NCI-H1105 (cell line): Measurements from ENCODE around the gene PXYLP1.

Experiments used
- DNase-seq: peaks from one replicate; lab custom pipeline; 2025; lab: John Stamatoyannopoulos, UW

The PXYLP1 gene

DNA sequence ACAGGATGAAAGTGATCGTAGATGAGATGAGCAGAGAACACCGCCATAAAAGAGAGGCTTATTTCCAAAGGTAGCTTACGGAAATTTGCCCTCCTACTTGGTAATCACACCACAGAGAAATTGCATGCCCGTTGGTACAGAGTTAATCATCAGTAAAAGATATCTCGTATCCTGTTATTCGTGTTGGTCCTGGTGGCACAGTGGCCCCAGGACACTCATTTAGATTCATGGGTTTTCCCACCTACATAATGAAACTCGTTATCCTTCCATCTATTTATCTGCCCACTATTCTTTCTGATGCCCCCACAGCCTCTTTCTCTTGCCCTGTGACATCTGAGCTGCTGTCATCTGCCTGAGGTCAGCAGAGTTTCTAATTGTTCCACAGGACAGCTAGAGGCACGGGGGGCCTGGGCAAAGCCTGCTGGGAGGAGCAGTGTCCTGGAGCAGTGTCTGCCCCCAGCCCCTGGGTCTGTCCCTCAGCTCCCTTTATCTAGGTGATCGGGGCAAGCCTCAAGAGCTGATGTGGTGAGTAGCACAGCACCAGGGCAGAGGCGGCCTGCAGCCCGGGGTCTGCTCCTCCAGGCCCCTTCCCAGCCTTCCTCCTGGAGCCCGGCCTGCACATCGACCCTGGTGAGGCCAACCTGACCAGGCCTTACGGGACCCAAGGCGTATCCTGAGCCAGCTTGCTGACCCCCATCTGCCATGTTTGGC is 42.2 kb downstream of the PXYLP1 start:
- no peak for DNase-seq

DNA sequence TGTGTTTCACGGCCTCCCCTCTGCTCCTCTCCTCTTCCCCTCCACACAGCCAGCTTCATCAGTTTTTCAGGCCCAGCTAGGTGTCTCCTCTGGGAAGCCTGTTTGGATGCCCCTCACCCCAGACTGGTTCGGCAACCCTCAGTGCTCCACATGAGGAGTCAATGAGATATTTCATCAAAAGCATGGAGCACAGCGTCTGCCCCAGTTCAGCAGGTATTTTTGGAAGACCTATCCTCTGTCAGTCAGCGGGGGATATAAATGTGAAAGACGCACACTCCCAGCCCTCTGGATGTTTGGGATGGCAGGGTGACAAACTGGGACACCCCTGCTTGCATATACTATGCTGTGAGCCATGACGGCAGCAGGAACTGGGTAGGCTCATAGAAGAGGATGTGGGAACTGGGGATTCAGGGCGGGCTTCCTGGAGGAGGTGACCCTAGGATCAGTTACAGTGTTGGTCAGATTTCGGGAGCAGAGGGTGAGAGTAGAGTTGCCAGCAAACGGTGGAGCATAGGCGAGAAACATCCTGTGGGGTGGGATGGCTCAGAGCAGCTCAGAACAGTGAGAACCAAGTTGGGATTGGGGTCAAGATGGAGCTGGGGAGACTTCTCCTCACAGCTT is 42.9 kb downstream of the PXYLP1 start:
- no peak for DNase-seq

DNA sequence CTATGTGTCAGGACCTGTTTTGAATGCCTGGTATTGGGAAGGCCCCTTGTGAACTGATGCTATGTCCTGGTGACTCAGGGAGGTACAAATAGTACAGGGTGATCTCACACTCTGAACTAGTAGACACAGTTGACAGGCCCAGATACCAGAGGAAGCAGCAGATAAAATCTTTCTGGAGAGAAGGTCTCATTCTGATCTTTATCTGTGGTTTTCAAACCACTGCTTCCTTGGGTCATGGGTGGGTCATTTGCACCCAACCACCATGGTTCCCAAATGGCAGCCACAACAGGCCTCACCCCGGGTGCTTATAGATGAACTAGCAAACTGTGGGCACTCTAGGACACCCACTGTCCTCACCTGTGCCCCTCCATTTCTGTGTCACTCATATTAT is 43.4 kb downstream of the PXYLP1 start:
- no peak for DNase-seq

DNA sequence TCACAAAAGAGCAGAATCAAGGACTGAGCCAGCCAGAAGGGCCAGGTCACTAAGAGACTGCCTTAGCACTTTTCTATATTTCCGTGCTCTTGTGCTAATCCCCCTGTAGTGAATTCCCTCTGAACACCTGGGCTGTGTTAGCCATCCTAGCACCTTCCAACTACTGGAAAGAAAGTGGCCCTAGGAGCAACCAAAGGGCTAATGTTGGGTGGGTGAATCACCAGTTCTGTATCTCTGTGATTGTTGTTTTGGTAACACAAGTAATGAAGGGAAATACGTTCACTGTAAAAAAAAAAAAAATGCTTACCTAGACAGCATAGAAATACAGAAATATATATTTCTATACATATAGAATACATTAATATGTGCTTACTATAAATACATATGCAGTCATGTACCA is 43.9 kb downstream of the PXYLP1 start:
- no peak for DNase-seq

DNA sequence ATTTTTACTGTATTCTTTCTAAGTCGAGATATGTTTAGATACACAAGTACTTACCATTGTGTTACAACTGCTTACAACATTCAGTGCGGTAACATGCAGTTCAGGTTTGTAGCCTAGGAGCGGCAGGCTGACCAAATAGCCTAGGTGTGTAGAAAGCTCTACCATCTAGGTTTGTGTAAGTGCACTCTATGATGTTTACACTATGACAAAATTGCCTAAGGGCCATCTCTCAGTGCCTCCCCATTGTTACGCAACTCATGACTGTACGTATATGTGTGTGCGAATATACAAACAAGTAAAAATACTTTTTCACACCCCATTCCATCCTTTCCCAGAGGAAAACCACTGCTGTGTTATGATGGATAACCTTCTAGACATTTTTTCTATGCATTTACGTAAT is 44.3 kb downstream of the PXYLP1 start:
- DNase-seq, result no peak

DNA sequence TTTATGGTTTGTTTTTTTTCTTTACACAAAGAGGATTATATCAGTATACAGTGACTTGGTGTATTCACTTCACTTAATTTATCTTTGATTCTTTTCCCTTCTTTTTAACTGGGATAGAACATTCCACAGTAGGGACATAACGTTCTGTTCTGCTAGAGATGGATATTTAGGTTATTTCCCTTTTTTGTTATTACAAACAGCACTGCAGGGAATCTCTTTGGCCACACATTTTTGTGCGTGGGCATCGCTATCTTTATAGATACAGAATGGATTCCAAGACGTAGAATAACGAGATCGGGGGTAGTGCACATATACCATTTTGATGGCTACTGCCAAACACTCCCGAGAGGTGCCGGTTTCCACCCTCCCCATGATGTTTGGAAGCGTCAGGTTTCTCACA is 44.8 kb downstream of the PXYLP1 start:
- no peak for DNase-seq

DNA sequence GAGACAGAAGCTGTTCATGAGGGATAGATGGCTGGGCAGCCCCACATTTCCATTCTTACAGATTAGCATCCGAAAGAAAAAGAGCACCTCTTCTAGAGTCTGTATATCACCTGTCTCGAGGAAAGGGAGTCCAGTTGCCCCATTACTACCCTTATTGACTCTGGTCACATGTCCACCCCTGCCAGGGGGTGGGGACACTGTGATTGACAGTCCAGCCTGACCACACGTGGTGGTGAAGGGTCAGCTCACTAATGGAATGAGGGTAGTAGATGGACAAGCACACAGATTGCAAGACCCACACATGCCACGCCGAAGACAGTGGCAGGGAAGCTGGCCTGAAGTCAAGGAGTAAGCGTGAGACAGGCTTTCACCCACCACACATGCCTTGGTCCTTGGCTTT is 45.8 kb downstream of the PXYLP1 start:
- no peak for DNase-seq

DNA sequence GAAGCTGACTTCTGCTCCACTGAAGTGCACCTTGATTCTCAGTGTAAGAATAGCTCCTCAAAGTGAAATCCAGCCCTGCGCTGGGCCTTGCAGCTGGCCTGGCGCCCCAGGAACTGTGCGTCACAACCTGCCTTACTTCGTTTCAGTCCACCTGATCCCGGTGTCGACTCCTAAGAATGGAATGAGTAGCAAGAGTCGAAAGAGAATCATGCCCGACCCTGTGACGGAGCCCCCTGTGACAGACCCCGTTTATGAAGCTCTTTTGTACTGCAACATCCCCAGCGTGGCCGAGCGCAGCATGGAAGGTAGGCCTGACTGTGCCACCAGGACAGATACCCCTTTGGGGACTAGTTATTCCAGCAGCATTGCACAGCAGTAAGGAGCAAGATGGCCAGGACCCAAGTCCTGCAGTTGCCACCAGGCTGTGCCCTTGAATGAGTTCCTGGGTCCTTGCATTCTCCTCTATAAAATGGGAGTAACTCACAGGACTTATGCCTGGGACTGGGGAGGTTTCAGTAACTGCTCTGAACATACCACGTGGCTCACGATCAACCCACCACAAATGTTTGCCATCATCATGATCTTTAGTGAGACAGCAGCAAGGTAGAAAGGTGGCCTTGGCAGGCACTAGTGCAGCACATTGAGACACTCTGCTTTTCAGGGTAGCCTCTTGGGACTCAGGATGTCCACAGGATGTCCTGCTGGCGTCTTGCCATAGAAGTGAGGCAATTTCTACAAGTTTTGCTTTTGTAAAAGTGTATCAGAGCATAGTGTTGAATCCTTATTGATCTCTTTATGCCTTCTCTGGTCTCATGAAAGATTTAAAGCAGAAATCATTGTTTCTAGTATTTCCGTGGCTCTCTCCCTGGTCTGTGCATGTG is 46.8 kb downstream of the PXYLP1 start:
- no peak for DNase-seq

DNA sequence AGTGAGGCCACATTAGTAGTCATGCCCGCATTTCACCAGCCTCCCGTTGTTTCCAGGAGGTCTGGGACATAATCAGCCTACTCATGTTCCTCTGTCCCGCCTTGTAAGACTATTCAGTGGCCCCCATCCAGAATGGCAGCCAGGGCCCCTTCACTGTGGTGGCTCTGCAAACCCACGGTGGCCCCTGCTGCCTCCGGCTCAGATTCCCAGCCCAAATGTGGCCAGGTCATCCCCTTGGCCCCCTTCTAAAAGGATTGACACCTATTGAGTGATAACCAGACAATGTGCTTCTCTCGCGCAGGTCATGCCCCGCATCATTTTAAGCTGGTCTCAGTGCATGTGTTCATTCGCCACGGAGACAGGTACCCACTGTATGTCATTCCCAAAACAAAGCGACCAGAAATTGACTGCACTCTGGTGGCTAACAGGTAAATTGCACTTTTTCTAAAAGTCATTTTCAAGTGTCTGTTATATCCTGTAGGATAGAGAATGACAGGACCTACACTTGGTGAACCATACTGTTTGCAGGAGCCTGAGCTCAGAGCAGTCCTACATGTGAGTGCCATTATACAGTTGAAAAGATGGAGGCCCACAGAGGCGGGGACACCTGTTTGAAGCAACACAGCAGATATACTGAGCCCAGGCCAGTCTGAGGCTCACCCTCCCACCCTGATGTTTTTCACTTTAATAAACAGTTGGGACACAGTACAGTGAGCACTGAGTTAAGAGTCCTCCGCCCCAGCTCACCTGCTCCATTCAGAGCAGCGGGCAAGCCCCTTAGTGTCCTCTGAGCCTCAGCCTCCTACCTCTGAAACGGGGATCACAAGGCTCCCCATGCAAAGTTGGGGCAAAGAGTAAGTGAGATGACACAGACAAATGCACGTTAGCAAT is 47.7 kb downstream of the PXYLP1 start:
- DNase-seq, result peak; percentile 49

DNA sequence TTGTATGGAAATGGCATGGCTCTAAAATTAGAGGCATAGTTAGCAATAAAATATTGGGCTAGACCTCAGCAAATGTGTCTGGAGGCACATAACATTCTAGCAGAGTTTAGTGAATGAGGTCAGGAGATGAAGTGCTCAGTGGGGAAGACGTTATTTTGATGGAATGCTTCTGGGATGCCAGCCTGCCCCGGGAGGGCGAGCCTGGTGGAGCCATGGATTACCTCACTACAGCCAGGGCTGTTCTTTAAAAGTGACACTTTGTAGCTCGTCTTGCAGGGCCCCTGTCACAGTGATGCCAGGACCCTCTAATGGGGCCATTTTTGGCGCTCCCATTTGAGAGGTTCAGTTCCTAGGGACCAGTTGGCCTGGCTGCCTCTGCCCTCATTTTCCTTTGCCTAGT is 48.5 kb downstream of the PXYLP1 start:
- no peak for DNase-seq

DNA sequence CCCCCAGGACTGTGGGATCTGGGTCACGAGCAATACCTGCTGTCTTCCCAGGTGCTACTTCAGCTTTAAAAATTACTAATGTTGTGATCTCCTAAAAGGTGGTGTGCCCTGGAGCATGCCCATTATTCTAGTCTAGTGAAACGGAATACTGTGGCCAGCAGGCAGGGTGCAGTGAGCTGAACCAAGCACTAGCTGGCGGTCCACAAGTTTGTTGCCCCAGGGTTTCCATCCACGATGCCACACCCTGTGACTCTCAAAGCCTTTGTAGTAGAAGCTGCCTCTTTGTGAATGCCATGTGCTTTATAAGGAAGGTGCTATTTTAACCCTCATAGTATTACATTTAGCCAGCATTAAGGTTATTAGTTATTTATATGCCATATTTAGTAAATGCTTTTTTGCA is 49.1 kb downstream of the PXYLP1 start:
- no peak for DNase-seq

DNA sequence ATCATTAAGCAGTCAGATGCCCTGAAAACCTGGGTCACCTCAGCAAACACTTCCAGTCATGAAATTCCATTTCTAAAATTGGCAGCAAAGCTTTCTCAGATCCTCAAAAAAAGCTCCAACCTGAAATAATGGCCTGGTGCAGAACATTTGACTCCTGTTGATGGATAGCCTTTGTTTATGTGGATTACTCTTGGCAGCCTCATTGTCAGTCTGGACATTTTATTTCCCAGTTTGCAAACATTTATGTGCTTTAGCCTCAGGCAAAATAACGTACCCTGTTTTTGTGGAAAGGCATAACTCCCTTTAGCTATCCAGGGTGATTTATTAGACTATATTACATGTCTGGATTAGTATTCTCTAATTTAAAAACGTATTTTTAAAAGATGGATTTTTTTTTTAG is 53.9 kb downstream of the PXYLP1 start:
- DNase-seq, result peak; percentile 18

DNA sequence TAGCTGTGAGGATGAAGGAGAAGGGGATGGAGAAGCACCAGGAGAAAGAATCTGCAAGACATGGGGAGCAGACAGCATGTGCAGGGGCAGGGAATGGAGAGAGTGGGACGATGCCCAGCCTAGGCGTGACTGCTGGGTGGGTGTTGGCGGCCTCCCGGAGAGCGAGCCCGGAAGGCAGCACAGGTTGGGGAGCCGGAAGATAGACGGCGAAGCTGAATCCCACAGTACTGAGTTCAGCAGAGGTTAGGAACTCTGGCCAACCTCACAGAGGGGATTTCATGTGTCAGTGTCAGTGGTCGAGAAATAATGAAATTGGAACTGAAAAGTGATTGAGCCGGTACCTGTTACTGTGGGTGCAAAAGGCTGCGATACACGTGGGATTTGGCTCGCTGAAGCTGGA is 55.2 kb downstream of the PXYLP1 start:
- DNase-seq, result no peak

DNA sequence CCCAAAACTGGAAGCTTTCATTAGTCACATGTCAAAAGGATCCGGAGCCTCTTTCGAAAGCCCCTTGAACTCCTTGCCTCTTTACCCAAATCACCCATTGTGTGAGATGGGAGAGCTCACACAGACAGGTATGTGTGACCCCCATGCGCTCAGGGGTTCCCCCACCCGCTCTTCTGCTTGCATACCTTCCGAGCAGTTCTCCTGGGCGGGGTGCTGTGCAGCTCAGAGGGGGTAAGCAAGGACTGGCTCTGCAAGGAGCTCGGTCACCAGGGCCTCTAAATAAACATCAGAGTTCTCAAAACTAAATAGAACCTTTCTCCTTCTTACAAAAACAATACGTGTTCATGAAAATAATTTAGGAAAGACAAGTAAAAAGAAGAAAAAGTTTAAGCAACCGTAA is 55.7 kb downstream of the PXYLP1 start:
- DNase-seq, result no peak

DNA sequence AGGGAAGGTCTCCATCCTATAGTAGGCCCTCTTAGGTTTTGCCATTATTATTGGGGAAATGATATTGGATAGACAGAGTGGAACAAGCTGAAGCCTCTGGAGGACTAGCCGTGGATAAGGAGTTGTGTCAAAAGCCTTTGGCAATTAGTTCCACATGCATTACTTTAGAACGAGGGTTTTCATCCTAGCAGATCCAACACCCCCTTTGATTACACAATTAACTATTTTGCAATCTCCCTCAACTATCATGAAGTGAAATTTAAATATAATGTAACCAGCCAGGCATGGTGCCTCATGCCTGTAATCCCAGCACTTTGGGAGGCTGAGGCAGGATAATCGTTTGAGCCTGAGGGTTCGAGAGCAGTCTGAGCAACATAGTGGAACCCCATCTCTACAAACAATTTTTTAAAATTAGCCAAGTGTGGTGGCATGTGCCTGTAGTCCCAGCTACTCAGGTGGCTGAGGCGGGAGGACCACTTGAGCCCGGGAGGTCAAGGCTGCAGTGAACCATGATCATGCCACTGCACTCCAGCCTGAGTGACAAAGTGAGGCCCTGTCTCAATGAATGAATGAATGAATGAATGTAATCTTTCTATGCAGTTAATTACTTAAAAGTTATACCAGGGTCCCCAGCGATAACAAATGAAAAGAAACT is 56.8 kb downstream of the PXYLP1 start:
- no peak for DNase-seq

DNA sequence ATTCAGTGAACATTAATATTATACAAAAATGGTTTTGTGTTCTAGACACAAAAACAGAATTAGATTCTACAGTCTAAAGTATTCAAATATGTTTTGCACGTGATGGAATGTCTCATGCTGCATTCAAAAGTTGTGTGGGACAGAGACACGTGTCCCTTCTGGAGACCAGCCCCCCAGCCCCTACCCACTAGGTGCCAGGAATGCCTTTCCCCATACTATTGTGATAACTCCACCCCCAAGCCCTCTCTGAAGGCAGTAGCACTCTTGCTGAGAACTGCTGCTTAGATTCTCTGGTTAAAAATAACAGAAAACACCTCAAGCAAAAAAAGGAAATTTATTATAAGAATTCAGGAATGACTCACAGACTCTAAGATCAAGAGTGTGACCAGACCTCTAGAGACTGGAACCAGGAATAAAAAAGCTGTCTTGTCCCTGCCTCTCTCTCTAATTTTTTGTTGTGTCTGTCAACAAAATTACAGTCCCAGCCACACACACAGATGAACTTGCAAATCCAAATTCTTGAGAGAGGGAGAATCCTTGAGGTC is 57.7 kb downstream of the PXYLP1 start:
- DNase-seq, result no peak

DNA sequence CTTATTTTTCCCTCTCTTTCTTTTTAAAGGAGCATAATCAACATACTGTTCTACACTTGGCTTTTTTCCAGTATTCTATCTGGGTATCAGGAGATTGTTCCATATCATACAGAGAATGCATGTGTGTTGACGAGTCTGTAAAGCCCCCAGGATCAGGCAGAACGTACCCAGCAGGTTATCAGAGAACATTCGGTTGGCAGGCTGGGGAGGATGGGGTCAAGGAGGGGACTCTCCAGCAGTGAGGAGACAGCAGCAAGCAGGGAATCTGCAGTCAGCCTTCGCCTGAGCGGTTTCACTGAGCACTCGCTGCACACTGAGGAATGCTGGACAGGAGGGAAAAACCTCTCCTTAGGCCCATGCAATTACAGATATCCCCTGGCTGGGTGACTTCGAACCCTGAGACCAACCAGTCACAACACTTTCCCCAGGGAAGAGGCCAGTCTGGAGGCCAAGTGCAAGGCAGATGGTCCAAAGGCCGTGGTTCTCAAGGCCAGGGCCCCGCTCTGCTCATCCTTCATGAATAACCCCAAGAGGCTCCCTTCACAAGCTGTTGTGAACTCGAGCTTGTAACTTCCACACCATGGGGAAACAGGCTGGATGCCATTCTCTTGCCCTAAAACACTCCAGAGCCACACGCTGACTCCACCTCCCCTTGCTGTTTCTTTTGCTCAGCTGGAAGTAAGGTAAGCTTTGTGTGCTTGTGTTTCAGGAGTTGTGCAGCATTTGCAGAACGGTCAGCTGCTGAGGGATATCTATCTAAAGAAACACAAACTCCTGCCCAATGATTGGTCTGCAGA is 60.1 kb downstream of the PXYLP1 start:
- DNase-seq, result no peak

DNA sequence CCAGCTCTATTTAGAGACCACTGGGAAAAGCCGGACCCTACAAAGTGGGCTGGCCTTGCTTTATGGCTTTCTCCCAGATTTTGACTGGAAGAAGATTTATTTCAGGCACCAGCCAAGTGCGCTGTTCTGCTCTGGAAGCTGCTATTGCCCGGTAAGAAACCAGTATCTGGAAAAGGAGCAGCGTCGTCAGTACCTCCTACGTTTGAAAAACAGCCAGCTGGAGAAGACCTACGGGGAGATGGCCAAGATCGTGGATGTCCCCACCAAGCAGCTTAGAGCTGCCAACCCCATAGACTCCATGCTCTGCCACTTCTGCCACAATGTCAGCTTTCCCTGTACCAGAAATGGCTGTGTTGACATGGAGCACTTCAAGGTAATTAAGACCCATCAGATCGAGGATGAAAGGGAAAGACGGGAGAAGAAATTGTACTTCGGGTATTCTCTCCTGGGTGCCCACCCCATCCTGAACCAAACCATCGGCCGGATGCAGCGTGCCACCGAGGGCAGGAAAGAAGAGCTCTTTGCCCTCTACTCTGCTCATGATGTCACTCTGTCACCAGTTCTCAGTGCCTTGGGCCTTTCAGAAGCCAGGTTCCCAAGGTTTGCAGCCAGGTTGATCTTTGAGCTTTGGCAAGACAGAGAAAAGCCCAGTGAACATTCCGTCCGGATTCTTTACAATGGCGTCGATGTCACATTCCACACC is 60.9 kb downstream of the PXYLP1 start:
- DNase-seq, result no peak

DNA sequence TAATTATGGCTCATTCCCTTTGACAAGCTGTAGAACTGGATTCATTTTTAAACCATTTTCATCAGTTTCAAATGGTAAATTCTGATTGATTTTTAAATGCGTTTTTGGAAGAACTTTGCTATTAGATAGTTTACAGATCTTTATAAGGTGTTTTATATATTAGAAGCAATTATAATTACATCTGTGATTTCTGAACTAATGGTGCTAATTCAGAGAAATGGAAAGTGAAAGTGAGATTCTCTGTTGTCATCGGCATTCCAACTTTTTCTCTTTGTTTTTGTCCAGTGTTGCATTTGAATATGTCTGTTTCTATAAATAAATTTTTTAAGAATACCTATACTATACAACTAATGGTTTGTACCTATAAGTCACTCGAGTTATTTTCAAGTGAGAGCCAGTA is 62.7 kb downstream of the PXYLP1 start:
- DNase-seq, result no peak

DNA sequence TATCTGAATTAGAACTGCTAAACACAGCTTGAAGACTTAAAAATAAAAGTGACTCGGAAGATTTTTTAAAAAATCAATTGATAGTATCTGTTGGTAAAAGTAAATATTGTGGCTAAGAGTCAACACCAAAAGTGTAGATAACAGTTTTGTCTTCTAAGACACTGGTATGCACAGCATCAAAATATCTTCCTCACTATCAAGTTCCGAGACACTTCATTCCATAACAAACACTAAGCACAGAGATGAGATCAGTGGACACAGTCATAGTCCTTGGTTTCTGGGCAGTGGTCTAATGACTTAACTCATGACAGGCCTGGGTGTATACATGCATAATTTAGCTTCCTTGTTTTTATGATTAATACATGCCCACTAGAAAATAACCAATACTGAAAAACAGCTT is 63.2 kb downstream of the PXYLP1 start:
- DNase-seq, result no peak
